ENCODE results near the gene HNRNPUL1. TPM values are rescaled to one million over a fixed set of nuclear protein-coding genes. Genes with fewer than 3 reads are reported as not detected.
A peak's percentile ranks its signal among the peaks of the same experiment; 100 is the strongest.
"Not testable (repeated sequence)": the region's sequence is repeated elsewhere in the genome, so short reads cannot be mapped to it uniquely, and the experiment has no call there.

HNRNPUL1 gene
- total RNA-seq, 1 donor from 2014 or later = 63.3 TPM

DNA sequence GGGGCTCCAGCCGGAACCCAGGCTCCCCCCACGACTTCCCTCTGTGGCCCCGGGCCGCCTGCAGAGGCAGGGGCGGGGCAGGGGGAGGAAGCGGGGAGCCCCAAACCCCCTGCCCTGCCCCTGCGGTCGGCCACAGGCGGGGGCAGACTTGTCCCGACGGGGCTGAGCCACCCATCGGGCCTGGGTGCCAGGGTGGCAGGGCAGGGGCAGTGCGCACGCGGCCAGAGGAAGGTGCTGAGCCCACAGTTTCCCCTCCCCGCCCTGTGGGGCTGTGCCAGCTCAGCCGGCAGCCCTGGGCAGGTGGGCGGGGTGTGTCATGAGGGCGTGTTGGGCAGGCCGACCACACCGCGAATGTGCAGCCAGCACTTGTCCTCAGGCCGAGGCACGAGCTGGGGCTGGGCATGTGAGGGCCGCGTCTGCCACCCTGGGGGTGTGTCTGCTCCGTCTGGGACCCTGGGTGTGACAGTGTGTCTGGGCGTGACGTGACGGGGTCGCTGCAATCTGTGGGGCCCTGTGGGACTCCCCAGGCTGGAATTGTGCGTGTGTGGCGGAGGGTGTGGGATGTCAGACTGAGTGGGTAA is 63.5 kb downstream of the HNRNPUL1 start:
- peak; percentile 87 for DNase-seq

DNA sequence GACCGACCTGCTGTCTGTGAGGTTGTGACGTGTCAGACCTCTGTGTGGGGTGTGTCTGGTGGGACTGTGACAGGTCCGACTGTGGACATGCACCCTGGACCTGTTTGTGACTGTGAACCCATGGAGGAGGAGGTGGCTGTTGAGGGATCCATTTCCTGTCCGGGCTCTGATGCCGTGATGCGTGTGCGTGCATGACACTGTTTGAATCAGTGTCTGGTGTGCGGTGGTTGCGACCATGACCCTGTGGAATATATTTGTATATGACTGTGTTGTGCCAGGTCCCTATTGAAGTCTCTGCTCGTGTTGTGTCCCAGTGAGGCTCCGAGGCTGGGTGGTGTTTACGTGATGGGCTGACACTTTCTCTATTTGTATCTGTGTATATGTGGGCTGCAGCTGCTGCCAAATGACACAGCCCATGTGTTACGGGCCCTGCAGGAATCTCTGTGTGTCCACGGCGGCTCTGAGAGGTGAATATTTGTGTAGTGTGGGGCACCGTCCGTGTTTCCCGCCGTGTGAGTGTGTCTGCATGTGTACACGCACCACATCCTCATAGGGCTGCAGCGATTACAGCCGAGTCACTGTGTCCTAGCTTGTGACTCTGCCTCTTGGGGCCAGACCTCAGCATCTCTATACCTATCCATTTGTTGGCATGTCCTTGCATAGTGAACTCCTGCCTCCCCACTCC is 64.1 kb downstream of the HNRNPUL1 start:
- DNase-seq = peak; percentile 41

- DNase-seq = no peak
Measured at GRCh38 chr19:41328842-41329225, 64.7 kb downstream of the HNRNPUL1 start.

GRCh38 chr19:41330481-41330880 is 66.3 kb downstream of the HNRNPUL1 start:
- DNase-seq = no peak

GRCh38 chr19:41330946-41331678 is 66.9 kb downstream of the HNRNPUL1 start:
- no peak for DNase-seq

GRCh38 chr19:41332000-41332399 is 67.8 kb downstream of the HNRNPUL1 start:
- DNase-seq = no peak

DNA sequence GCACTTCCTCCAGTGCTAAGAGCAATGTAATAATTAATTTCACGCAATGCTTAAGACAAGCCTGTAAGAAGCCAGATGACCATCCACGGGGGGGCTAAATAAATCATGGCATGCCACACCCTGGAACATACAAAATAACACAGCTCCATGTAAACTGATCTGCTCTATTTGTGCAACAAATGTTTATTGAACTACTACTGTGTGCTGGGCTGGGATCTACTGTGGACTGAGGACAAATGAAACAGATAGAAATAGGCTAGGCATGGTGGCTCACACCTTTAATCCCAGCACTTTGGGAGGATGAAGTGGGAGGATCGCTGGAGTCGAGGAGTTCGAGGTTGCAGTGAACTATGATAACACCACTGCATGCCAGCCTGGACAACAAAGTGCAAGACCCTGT is 68.3 kb downstream of the HNRNPUL1 start:
- no peak for DNase-seq

- peak; percentile 56 for DNase-seq
Measured at GRCh38 chr19:41334793-41335192, 70.6 kb downstream of the HNRNPUL1 start.

- no peak for DNase-seq
Measured at GRCh38 chr19:41335467-41335866, 71.3 kb downstream of the HNRNPUL1 start.

DNA sequence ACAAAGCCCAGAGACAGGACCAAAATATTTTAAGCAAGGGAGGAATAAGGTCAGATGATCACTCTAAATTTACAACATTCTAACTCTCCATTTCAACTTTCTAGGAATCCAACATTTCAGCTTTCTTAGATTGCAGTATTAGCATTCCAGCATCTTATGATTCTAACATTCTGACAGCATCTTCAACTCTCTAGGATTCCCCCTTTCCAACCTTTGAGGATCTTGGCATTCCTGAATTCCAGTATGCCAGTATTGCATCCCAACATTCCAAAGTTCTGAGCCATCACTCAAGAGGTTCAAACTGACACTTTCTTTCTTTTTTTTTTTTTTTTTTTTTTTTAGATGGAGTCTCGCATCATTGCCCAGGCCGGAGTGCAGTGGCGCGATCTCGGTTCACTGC is 75.8 kb downstream of the HNRNPUL1 start:
- no peak for DNase-seq

DNA sequence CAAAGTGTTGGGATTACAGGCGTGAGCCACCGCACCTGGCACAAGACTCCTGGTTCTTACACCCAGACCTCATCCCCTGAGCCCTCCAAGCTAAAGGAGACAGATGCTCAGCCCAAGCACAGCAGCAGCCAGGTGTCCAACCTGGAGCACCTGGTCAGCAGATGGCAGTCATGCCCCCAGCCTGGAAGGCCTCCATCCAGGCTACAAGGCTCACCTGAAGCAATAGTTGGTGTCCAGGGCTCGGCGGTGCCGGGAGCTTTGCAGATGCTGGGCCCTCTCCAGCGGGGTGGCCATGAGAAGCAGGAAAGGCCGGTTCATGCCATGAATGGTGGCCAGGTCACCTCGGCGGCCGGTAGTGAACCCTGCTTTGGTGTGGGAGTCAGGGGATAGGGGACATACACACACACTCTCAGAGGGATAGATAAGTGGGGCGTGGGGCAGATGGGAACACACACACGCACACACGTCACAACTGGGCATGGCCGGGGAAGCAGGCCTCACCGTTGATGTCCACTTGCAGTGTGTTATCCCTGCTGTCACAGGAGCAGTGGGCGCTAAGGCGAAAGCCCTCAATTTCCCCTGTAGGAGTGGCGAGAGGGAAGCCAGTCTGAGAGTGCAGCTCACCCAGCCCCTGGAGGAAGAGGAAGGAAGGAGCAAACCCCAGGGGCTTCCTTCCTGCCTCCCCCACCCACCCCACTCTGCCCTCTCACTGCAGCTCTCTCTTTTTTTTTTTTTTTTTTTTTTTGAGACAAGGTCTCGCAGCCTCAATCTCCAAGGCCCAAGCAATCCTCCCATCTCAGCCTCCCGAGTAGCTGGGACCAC is 77.7 kb downstream of the HNRNPUL1 start:
- no peak for DNase-seq

DNA sequence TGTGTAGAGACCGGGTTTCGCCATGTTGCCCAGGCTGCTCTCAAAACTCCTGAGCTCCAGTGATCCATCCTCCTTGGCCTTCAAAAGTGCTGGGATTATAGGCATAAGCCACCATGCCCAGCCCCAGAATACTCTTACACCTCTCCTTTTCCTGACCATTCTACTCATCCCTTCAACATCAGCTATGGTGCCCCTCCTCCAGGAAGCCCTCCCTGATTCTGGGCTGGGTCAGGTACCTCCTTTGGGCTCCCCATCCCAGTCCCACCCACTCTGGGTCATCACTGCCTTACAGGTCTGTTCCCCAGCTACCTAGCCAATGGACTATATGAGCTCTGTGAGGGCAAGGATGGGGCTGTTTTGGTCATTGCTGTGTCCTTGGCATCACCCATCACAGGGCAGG is 80.0 kb downstream of the HNRNPUL1 start:
- DNase-seq = no peak

- DNase-seq = not testable (repeated sequence)
Measured at GRCh38 chr19:41346916-41347315, 82.7 kb downstream of the HNRNPUL1 start.

- peak; percentile 35 for DNase-seq
Measured at GRCh38 chr19:41350735-41351338, 86.7 kb downstream of the HNRNPUL1 start.

GRCh38 chr19:41351339-41352245 is 87.4 kb downstream of the HNRNPUL1 start:
- peak; percentile 76 for DNase-seq

DNA sequence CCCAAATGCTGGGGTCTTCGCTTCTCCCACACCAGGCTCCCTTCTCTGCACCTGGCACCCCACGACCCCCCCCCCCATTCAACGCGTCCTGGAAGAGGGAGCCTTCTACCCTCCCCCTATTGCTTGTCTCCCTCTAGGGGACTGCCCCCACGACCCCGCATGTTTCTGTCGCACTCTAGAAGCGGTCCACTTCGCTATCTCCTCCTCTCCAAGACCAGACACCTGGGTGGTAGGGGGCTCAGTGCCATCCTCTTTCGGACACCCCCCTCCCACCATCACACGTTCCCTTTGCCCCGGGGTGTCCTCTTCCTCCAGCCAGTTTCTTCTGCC is 88.1 kb downstream of the HNRNPUL1 start:
- DNase-seq = no peak

DNA sequence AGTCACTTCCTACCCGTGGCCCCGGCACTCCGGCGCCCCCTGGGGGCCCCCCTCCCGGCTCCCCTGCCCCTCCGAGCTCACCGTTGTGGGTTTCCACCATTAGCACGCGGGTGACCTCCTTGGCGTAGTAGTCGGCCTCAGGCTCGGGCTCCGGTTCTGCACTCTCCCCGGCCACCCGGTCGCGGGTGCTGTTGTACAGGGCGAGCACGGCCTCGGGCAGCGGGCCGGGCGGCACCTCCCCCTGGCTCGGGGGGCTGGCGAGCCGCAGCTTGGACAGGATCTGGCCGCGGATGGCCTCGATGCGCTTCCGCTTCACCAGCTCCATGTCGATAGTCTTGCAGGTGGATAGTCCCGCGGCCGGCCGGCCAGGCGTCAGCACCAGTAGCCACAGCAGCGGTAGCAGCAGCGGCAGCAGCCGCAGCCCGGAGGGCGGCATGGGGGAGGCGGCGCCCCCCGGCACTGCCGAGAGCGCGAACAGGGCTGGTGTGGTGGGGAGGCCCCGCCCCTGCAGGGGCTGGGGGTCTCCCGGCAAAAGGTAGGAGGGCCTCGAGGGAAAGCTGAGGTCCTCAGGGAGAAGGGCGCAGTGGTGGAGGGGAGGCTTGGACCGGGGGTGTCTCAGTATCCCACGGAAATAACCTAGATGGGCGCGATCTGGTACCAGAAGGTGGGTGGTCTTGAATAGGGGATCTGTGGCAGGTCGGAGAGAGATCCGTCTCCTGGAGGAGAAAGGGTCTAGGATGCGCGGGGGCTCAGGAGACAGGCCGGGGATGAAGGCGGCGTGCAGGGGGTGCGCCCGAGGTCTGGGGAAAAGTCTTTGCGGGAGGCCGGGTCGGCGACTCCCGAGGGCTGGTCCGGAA is 88.7 kb downstream of the HNRNPUL1 start:
- DNase-seq = peak; percentile 72

DNA sequence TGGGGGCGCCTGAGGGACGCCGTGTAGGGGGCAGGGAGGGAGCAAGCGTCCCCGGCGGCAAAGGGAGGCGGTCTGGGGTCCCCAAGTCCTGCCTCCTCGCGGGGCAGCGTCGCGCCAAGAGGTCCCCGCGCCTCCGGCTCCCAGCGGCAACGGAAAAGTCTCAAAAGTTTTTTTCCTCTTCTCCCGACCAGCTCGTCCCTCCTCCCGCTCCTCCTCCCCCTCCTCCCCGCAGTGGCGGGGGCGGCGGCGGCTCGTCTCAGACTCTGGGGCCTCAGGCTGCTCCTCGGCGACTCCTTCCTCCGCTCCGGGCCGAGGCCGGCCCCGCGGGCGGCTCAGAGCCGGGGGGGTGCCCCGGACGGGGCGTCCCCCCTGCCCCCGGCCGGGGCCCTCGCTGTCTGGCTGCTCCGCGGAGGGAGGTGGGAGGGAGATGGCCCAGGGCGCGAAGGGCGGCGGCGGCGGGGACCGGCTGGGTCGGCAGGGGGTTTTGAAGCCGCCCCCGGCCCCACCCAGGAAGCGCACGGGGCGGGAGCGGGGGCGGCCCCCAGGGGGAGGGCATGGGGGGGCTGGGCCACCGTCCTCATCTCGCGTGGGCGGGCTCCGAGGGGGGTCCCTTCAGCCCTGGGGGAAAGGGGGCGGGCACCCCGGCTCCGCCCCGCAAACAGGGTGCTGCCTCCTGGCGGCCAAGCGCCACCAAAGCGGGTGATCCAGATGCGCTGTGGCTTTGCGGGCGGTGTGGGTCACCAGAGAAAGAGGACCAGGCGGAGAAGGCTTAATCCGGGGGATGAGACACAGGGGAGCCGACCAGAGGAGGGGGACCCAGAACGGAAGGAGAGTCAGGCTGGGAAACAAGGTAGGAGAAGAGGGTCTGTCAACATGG is 89.5 kb downstream of the HNRNPUL1 start, which contains the start of gene TGFB1:
TGFB1 (minus strand) TSS at position 457 of the 877 bp plus-strand sequence. CDS start 878 bp downstream, outside the sequence.
- peak; percentile 87 for DNase-seq

GRCh38 chr19:41354343-41354953 is 90.3 kb downstream of the HNRNPUL1 start:
- DNase-seq = no peak

Data from dermis blood vessel endothelial cell (primary cell).